Measurements from ENCODE around the gene KNDC1. TPM values are rescaled to one million over a fixed set of nuclear protein-coding genes. Genes with fewer than 3 reads are reported as not detected.

Gene KNDC1
- total RNA-seq, 2 donors from 2014 or later, result 0.59 to 1.8 TPM

DNA sequence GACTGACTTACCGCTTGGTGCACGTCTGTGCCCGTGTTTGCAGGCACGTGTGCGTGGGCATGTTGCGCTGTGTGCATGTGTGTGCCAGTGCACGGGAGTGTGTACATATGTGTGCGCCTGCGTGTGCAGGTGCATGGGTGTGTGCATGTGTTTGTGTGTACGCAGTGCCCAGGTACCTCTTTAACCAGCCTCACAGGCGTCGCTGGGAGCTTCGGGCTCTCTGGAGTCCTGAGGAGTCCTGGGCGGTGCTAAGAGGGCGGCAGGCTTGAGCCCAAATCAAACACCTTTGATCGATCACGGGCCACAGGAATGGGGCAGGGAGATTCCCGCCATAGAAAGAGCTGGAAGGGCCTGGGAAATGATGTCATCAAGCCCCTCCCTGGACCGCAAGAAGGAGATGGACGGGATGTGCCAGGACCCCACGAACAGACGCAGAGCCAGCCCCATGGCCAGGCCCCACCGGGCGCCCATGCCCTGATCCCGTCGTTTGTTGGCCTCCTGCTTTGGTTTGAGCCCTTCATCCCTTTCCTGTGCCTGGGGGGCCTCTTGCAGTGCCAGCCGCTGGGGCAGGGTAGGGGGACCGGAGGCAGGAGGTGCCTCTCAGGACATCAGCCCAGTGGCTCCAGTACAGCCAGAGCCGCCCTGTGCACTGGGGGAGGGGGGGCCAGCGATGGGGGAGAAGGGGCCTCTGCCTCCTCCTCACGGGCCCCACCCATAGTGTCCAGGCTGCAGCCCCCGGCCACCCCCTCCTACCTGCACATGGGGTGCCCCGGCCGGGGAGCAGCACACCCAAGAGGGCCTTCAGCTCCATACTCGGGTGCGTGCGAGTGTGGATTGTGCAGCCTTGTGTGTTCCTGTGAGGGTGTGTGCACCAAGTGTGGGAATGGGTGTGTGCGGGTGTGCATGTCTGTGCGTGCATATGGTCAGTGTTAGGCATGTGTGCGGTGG lies 5.8 kb downstream of the KNDC1 start:
- DNase-seq (ENCODE audit: low spot score), result no peak
- Histone ChIP-seq H3K27ac (no peak overlapping the region), H3K27me3 (peaks cover 0 to 5% of the 10 kb centered on the region in 2 donors), H3K4me3 (no peak overlapping the region), H3K4me1 (peaks cover 0 to 8% of the 10 kb centered on the region in 2 donors), H3K36me3 (no peaks in the 10 kb centered on the region), H3K9me3 (no peaks in the 10 kb centered on the region)
- TF ChIP-seq, protein P1, sequence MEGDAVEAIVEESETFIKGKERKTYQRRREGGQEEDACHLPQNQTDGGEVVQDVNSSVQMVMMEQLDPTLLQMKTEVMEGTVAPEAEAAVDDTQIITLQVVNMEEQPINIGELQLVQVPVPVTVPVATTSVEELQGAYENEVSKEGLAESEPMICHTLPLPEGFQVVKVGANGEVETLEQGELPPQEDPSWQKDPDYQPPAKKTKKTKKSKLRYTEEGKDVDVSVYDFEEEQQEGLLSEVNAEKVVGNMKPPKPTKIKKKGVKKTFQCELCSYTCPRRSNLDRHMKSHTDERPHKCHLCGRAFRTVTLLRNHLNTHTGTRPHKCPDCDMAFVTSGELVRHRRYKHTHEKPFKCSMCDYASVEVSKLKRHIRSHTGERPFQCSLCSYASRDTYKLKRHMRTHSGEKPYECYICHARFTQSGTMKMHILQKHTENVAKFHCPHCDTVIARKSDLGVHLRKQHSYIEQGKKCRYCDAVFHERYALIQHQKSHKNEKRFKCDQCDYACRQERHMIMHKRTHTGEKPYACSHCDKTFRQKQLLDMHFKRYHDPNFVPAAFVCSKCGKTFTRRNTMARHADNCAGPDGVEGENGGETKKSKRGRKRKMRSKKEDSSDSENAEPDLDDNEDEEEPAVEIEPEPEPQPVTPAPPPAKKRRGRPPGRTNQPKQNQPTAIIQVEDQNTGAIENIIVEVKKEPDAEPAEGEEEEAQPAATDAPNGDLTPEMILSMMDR (IDR thresholded peaks at IDR 0.05), result no peak

DNA sequence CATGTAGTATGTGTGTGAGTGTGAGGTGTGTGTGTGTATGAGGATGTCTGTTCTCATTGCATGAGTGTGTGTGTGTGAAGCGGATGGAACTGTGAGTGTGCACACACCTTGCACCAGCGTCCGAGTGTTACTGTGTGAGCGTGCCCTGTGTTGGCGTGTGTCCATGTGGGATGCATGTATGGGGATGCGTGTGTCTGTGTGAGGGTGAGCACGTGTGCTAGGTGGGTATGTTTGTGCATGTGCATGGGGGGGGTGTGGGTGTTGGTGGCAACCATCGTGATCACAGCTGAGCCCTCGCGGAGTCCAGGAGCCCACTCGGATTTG lies 6.4 kb downstream of the KNDC1 start:
- H3K27me3 ChIP-seq, result no peaks in the 10 kb centered on the region
- H3K9me3 ChIP-seq, result no peaks in the 10 kb centered on the region
- DNase-seq (ENCODE audit: low spot score), result no peak
- H3K4me1 ChIP-seq, result peaks cover 0 to 1% of the 10 kb centered on the region in 2 donors
- TF ChIP-seq, protein P1 (IDR thresholded peaks at IDR 0.05), result no peak
- H3K4me3 ChIP-seq, result no peak overlapping the region
- no peaks in the 10 kb centered on the region for H3K36me3 ChIP-seq
- H3K27ac ChIP-seq, result no peak overlapping the region

DNA sequence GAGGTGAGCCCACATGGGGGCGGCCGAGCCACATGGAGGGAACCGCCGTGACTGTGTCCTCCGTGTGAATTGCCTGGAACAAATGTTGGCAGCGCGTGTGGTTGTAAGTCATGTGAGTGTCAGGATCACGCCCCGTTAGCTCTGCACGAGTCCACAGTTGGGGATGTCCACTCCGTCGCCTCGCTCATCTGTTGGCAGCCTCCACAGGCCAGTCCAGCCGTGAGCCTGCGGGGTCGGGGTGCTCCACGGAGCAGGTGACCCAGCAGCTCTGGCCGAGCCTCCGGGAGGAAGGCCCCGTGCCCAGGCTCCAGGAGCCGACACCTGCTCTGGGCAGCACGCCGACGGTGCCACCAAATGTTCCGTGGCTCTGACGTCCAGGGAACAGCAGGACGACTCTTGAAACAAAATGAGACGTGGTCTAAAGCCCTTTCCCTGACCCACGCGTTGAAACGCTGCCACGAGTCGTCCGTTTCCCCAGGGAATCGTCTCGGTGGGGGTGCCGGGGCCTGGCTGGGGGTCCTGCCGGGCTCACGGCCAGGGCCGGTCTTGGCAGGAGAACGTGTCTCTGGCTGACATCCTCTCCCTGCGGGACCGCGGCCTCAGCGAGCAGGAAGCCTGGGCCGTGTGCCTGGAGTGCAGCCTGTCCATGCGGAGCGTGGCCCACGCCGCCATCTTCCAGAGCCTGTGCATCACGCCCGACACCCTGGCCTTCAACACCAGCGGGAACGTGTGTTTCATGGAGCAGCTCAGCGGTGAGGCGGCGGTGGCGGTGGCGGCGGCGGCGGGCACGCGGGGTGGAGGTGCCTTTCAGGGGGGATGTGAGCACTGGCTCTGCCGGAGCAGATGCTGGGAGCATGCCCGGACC lies 7.0 kb downstream of the KNDC1 start:
- Histone ChIP-seq H3K4me3 (no peak overlapping the region), H3K27me3 (no peaks in the 10 kb centered on the region), H3K36me3 (no peaks in the 10 kb centered on the region), H3K9me3 (no peaks in the 10 kb centered on the region), H3K4me1 (no peaks in the 10 kb centered on the region), H3K27ac (no peak overlapping the region)
- TF ChIP-seq, protein P1 (IDR thresholded peaks at IDR 0.05), result no peak
- no peak for DNase-seq (ENCODE audit: low spot score)

DNA sequence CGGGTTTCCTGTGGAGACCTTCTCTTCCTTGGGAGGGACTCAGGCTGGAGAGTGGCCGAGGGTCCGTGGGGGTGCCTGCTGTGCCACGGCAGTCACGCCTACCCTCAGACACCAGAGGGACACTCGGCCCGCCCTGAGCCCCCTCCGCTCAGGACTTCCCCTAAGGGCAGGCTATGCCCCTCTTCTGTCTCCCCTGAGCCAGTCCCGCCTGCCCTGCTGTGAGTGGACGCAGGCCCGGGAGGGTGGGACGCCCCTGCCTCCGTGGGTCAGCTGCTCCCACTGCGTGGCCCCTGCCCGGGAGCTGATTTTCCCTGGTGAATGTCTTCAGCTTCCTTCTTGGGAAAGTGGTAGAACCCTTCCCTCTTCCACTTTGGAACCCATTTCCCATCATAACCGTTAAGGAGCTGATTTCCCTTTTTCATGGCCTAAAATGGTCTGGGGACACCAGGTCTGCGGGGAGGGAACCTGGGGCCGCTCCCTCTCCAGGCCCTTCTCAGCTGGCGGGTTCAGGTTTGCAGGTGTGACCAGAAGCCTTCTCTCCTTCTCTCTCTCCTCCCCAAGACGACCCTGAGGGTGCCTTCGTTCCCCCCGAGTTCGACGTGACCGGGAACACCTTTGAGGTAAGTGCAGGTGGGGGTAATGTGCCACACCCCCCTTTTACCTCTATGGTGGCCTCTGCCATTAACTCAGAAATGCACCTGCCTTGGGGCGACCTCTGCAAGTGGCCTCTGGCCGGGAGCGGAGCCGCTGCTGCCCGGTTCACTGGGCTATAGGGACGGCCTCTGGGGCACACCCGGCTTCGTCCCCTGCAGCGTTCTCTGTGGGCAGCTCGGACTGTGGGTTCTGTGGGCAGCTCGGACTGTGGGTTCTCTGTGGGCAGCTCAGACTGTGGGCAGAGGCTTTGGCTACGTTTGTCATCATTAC lies 7.9 kb downstream of the KNDC1 start:
- DNase-seq (ENCODE audit: low spot score), result no peak
- Histone ChIP-seq H3K4me1 (no peaks in the 10 kb centered on the region), H3K4me3 (no peak overlapping the region), H3K36me3 (no peaks in the 10 kb centered on the region), H3K27ac (no peak overlapping the region), H3K9me3 (no peaks in the 10 kb centered on the region), H3K27me3 (no peaks in the 10 kb centered on the region)
- TF ChIP-seq, protein P1 (IDR thresholded peaks at IDR 0.05), result no peak

DNA sequence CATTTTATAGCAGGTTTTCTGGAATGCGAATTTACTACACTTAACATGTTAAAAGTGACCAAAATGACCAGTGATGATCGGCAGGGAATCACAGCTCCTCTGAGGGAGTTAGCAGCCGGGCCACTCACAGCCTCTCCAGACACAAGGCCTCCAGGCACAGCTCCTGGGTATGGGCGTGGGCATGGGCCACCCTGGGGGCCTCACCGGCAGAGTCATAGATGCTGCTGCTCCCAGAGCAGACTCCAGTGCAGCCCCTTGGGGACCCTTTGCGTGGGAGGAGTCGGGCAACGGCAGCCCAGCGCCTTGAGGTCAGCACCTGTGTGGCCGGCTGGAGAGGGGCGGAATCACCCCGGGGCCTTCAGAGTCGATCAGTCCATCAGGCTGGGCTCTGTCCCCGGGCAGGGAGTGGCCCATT lies 8.6 kb downstream of the KNDC1 start:
- no peak for DNase-seq (ENCODE audit: low spot score)
- Histone ChIP-seq H3K27ac (no peak overlapping the region), H3K9me3 (no peaks in the 10 kb centered on the region), H3K4me1 (no peaks in the 10 kb centered on the region), H3K4me3 (no peak overlapping the region), H3K36me3 (no peaks in the 10 kb centered on the region), H3K27me3 (no peaks in the 10 kb centered on the region)
- TF ChIP-seq, protein P1 (IDR thresholded peaks at IDR 0.05), result no peak
